T-helper 17 cell (primary cell): Measurements from ENCODE around the gene ALG1L2. TPM values are rescaled to one million over a fixed set of nuclear protein-coding genes. Genes with fewer than 3 reads are reported as not detected.

Source experiments
- total RNA-seq, 4 donors: library from RNA in 2 of 4; stranded (reverse) in 2 of 4; gene quantifications; one replicate each; pipeline ENCODE4 v1.2.3 and lab custom pipeline; 2022 to 2026

The ALG1L2 gene
- total RNA-seq, 2 donors from 2014 or later = 1.0 to 1.9 TPM

Other genes with a start within 250 kb of the ALG1L2 start
- gene TMCC1, start 188.1 kb upstream of the ALG1L2 start, total RNA-seq = 10 to 100 TPM; 27.1 to 29.3 TPM
- gene TRH, start 107.1 kb upstream of the ALG1L2 start, total RNA-seq = not detected